Measurements from ENCODE around the gene HS6ST2. TPM values are rescaled to one million over a fixed set of nuclear protein-coding genes. Genes with fewer than 3 reads are reported as not detected.

The HS6ST2 gene
- total and polyA plus RNA-seq, 11 donors: 0.05 to 0.54 (median 0.17) TPM; not detected in 3

DNA sequence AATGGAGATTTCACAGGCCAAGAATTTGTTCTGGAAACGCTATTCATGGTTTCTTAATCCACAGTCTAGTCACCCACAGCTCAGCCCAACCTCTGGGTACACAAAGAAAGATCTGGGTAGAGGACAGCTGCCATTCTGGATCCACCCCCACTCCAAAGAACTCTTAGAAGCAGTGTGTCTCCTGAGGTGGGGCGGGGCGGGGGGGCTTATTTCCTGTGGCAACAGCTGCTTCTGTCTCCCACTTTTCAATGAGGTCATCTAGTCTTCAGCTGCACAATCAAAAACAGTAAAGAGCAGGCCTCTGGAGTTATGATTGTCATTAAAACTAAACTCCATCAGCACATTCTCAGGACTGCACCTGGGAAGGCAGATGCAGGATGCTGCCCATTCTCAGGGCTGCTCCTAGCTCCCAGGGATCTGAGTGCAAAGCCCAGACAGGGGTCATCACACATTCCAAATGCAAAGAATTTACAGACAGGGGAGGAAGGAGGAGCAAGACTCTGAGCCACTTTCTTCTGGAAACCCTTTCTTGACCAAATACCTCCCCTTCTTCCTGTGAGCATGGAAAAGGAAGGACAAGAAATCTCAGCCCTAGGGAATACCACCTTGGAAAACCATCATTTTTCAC is 207.3 kb downstream of the HS6ST2 start:
- no peaks in the 10 kb centered on the region for H3K4me1 ChIP-seq
- peak overlapping the region in 3 of 12 donors; percentile 13 to 34 (median 15) for H3K27ac ChIP-seq
- H3K4me3 ChIP-seq: no peak overlapping the region
- no peaks in the 10 kb centered on the region for H3K9me3 ChIP-seq
- TF ChIP-seq, protein P1, sequence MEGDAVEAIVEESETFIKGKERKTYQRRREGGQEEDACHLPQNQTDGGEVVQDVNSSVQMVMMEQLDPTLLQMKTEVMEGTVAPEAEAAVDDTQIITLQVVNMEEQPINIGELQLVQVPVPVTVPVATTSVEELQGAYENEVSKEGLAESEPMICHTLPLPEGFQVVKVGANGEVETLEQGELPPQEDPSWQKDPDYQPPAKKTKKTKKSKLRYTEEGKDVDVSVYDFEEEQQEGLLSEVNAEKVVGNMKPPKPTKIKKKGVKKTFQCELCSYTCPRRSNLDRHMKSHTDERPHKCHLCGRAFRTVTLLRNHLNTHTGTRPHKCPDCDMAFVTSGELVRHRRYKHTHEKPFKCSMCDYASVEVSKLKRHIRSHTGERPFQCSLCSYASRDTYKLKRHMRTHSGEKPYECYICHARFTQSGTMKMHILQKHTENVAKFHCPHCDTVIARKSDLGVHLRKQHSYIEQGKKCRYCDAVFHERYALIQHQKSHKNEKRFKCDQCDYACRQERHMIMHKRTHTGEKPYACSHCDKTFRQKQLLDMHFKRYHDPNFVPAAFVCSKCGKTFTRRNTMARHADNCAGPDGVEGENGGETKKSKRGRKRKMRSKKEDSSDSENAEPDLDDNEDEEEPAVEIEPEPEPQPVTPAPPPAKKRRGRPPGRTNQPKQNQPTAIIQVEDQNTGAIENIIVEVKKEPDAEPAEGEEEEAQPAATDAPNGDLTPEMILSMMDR (IDR thresholded peaks at IDR 0.05): no peak
- TF ChIP-seq POLR2A (IDR thresholded peaks at IDR 0.05): no peak
- no peak for DNase-seq
- no peaks in the 10 kb centered on the region for H3K36me3 ChIP-seq
- 31 to 60% (median 48%) methylated on average over 3 of the region's 3 CpGs for WGBS, 4 donors
- intact Hi-C loops (cut with DNase I): no loop called here
- peaks cover 0 to 16% (median 0%) of the 10 kb centered on the region in 9 donors for H3K27me3 ChIP-seq
- peak in 3 of 4 donors; percentile 28 to 86 (median 77) for ATAC-seq

- intact Hi-C loops (cut with DNase I): no loop called here
- Histone ChIP-seq H3K27me3 (peaks cover 0 to 20% (median 0%) of the 10 kb centered on the region in 9 donors), H3K9me3 (no peaks in the 10 kb centered on the region), H3K27ac (peak overlapping the region in 2 of 12 donors; percentile 13 to 42), H3K4me1 (no peaks in the 10 kb centered on the region), H3K4me3 (no peak overlapping the region), H3K36me3 (no peaks in the 10 kb centered on the region)
- DNase-seq (no peak), ATAC-seq (no peak)
- WGBS, 4 donors: 66 to 75% (median 70%) methylated on average over 6 of the region's 6 CpGs
- no peak for TF ChIP-seq POLR2A (IDR thresholded peaks at IDR 0.05)
Measured at GRCh38 chrX:132750331-132751062, 207.9 kb downstream of the HS6ST2 start.

DNA sequence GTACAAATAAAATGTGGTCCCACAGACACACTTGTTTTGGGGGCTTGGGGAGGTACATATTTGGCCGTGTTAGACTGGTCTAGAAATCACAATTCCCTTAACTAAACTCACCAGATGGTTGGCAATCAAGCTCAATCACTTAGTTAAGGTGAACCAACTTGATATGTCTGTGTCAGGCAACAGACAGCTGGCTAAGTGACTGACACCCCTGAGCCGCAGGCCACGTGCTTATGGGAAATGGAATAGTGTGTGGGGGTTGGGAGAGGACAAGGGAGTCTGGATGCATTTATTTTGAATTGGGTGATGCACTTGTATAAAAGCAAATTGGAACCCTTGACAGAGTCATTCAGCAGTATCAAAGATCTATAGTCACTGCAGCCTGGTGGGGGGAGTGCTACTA is 209.0 kb downstream of the HS6ST2 start:
- intact Hi-C loops (cut with DNase I): loop anchor here in 5 of 10 donors (10.0 kb wide), 3 partner anchors 205 to 425 kb away; partner anchors contain the start of gene HS6ST2 (in 4 of the 5)
- Histone ChIP-seq H3K36me3 (no peaks in the 10 kb centered on the region), H3K9me3 (no peaks in the 10 kb centered on the region), H3K4me3 (no peak overlapping the region), H3K27ac (no peak overlapping the region), H3K27me3 (peaks cover 0 to 26% (median 0%) of the 10 kb centered on the region in 9 donors), H3K4me1 (no peaks in the 10 kb centered on the region)
- ATAC-seq: no peak
- WGBS, 4 donors: 47 to 78% (median 60%) methylated on average over 3 of the region's 3 CpGs
- TF ChIP-seq, protein P1 (IDR thresholded peaks at IDR 0.05): no peak
- no peak for TF ChIP-seq POLR2A (IDR thresholded peaks at IDR 0.05)
- no peak for DNase-seq

DNA sequence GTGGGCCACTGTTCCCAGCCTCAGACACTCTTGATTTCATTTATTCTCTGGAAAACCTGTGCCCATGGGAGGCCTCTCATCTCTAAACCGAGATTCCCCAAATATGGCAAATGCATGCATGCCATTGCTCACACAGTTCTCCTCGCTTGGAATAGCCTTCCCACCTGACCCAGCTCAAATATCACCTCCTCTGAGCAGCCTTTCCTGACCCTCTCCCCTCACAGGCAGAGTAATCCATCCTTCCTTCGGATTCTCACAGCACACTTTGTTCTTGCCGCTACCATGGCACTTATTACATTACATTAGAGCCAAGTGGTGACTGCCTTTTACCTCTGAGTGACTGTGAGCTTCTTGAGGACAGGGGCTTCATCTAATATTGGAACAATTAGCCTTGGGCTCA is 209.5 kb downstream of the HS6ST2 start:
- TF ChIP-seq POLR2A (IDR thresholded peaks at IDR 0.05): no peak
- TF ChIP-seq, protein P1 (IDR thresholded peaks at IDR 0.05): no peak
- H3K27me3 ChIP-seq: peaks cover 0 to 26% (median 0%) of the 10 kb centered on the region in 9 donors
- DNase-seq (no peak), ATAC-seq (no peak)
- H3K9me3 ChIP-seq: no peaks in the 10 kb centered on the region
- no peak overlapping the region for H3K27ac ChIP-seq
- 67 to 90% (median 77%) methylated on average over 4 of the region's 4 CpGs for WGBS, 4 donors
- H3K4me3 ChIP-seq: no peak overlapping the region
- intact Hi-C loops (cut with DNase I): loop anchor here in 5 of 10 donors (10.0 kb wide), 3 partner anchors 206 to 426 kb away; partner anchors contain the start of gene HS6ST2 (in 4 of the 5)
- no peaks in the 10 kb centered on the region for H3K36me3 ChIP-seq
- H3K4me1 ChIP-seq: no peaks in the 10 kb centered on the region
